Kidney capillary endothelial cell (primary cell): Measurements from ENCODE around the gene PDZK1.
"Not testable (repeated sequence)": the region's sequence is repeated elsewhere in the genome, so short reads cannot be mapped to it uniquely, and the experiment has no call there.

Experiments used
- DNase-seq: peaks from one replicate; pipeline ENCODE4 v3.0.0-alpha.2; 2018; ENCODE audit warnings: low spot score

PDZK1 gene

DNA sequence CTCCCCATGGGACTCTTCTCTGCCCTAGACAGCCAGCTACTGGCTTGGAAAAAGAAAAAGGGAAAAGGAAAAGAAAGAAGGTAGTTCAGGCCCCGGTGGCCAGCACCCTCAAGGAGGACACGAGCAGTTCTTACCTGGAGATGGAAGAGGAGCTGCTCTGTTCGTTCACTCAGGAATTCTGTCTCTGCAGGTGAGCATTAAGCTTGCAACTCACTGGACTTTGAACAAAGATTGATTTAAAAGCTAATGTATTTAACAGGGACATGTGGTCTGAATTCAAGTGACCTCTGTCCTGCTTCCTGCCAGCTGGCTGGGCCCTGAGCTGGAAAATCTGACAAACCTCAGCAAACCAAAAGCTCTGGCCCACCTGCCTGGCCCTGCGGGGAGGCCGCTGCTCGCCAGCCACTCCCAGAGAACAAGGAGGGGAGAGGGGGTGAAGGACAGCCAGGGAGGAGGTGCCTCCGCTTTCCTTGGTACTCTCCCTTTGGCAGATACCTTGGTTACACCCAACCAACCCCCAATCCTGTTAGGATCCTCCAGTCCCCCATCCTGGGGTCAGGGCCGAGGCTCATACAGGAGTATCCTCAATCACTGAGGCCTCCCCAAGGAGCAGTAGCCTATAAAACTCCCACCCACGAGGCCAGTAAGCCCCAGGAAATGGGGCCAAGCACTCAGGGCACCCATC is at the start of gene PDZK1:
Gene PDZK1, minus strand, starts transcription at position 186 of the 685 bp plus-strand sequence. CDS start 19,347 bp downstream, outside the sequence.
- DNase-seq, result no peak

DNA sequence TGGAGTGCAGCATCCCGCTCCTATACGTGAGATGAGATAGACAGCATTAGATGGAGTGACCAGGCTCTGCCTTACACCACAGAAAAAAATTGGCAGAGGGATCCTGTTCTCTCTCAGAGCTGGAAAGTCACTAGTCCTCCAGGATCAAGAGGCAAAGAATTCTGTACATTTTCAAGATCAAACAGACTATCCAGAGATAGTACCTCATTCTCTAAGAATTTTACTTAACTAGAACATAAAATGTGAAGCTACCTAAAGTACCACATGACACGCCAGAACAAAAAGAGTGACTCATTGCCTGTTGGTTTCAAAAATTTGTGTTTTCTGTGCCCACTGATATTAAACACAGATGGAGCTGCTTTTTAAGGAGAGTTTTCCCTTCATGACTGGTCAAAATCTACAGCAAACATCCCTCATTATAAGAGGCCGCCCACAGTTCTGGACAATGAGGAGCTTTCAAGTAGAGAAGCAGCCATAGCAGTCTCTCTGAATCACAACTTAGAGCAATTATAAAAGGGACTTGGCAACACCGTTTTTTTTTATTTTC is 44.4 kb upstream of the PDZK1 start:
- peak; percentile 36 for DNase-seq

DNA sequence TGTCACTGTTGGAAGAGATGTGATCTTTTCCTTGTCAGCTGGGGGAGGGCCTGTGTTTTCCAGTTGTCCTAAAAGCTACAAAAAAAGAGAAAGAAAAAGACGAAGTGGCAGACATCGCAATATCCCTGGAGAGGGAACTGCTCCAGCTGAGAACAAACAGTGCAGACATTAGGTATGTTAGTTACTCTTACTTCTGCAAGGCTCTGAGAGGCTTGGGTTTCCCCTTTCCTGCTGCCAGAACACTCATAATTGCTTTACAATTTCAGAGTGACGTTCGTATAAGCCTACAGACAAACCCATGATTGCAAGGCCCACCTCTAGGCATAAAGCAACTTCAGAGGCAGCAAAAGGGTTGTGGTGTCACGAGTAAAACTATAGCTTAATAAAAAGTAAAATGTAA is 43.3 kb upstream of the PDZK1 start:
- DNase-seq, result no peak

- DNase-seq, result no peak
Observed at GRCh38 chr1:145747398-145748247, 40.5 kb upstream of the PDZK1 start.

DNA sequence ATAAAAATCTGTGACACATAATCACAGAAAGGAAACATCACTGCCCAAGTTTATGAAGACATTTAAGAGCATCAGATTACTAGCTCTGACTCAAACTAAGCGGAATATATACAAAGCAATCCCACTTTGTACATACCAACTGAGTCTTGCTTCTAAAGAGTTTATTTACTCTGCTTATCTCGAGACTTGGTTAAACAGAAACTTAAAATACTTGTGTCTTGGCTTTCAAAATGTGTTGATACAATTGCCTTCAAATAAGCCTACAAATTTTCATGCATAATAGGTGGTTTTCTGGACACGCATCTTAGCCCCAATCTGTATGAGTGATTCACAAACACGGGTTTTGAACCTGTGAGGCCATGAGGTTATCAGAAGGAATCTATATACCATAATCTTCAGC is 33.1 kb upstream of the PDZK1 start:
- DNase-seq, result no peak

DNA sequence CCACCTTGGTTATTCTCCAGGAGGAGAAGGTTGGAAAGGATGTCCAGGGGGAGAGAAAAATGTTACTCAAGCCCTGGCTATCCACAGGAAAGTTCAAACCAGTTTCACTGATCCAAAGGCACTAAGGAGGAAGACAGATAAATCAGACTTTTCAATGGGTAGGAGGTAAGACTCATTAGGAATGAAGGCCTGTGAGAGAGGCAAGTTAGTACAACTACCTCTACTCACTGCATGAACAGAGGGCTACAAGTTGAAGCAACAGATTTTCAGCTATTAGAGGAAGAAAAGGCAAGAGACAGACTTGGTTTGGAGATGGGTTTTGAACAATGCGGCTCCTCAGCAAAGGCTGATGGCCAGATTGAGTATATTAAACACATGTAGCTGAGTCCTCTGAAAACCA is 29.0 kb upstream of the PDZK1 start:
- no peak for DNase-seq

DNA sequence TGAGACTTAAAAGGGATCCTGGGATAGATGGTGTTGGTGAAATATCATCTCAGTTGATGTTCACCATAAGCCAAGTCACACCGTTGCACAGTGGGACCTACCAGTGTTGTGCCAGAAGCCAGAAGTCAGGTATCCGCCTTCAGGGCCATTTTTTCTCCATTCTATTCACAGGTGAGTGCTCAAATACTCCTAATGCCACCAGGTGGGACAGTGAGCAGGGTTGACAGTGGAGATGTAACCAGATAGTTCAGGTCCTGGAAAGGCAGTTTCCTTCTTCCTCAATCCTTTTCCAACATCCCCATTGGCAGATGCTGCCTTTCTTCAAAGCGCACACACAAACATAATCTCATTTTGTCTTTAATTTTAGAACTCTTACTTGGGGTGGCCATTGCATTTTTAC is 23.7 kb upstream of the PDZK1 start:
- DNase-seq, result no peak

DNA sequence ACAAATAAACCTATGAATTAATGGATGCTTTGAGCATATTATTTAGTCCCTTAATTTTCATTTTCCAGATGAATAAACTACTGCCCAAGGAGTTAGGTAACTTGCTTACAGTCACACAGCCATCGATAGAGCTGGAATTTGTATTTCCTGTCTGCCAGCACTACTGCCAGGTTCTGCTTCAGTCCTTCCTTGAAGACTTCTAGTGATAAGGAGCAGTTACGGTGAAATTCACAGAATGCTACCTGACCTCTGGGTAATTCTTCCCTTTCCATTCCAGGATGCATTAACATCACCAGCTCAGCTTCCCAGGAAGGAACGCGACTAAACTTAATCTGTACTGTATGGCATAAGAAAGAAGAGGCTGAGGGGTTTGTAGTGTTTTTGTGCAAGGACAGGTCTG is 23.3 kb upstream of the PDZK1 start:
- DNase-seq, result no peak

DNA sequence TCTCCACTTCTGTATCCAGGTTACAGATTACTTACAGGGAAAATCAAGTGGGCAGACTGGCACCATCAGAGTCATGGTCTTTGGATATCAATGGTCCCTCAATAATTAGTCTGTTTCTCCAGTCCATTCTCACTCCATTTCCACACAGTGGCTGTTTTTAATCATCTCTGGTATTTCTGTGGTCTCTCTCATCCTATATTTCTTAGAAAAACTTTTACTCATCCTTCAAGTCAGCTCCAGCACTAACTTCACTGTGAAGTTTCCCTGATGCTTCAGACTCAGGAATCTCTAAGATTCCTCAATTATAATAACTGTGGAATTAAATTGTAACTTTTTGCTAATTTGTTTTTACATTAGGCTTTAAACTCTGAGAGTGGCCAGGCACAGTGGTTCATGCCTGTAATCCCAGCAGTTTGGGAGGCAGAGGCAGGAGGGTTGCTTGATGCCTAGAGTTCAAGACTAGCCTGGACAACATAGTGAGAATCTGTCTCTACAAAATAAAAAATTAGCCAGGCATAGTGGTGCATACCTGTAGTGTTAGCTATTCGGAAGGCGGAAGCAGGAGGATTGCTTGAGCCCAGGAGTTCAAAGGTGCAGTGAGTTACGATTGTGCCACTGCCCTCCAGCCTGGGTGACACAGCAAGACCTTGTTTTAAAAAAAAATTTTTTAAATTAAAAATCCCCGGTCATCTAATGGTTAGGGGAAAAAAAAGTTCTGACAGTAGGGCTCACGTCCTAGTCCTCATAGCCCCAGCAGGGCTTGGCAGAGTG is 22.7 kb upstream of the PDZK1 start:
- DNase-seq, result no peak

DNA sequence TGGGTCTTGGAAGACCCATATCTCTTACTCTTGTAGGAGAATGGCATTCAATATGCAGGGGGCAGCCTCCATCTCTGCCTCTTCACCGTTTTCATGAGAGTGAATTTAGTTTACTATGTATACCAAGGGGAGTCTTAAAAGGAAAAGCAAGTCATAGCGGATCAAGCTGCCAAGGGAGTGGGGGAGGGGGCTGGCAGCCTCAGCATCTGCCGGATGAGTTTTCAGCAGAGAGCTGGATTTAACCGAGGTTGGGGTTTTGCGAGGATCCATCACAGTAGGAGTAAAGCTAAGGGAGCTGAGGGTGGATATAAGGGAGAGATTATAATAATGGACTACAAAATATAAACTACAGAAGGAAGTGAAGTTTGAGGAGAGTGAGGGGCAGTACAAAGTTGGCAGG is 22.0 kb upstream of the PDZK1 start:
- no peak for DNase-seq

- not testable (repeated sequence) for DNase-seq
Observed at GRCh38 chr1:145726193-145726592, 19.0 kb upstream of the PDZK1 start.

- DNase-seq, result peak; percentile 48
Observed at GRCh38 chr1:145720878-145721671, 13.9 kb upstream of the PDZK1 start.

- DNase-seq, result peak; percentile 57
Observed at GRCh38 chr1:145720556-145720877, 13.3 kb upstream of the PDZK1 start.

- no peak for DNase-seq
Observed at GRCh38 chr1:145719230-145720079, 12.3 kb upstream of the PDZK1 start, which contains the start of gene CD160. Gene CD160 (plus strand): TSS chr1:145719499. CDS start chr1:145728328, 8,829 bp downstream.

DNA sequence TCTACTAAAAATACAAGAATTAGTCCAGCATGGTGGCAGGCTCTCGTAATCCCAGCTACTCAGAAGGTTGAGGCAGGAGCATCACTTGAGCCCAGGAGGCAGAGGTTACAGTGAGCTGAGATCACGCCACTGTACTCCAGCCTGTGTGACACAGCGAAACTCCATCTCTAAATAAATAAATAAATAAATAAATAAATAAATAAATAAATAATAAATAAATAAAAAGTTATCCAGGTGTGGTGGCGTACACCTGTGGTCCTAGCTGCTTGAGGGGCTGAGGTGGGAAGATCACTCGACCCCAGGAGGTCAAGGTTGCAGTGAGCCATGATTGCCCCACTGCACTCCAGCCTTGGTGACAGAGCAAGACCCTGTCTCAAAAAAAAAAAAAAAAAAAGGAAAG is 11.3 kb upstream of the PDZK1 start:
- DNase-seq, result not testable (repeated sequence)

DNA sequence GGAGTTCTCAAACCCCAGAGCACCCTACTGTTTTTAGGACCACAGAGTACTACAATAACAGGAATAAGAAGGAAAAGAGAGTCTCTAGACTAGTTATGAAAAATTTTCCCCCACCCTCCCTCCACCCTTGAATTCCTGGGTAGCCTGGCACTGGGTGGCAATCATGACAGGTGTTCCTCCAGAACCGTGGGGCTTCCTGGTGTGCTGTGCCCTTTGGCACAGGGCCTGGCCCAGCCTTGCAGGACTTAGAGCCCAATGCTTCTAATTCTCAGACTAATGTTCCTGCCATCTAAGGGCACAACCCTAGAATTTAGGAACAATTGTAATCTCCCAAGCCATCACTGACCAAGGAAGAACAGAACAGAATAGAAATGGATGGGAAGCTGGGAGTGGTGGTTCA is 10.7 kb upstream of the PDZK1 start:
- DNase-seq, result no peak

- no peak for DNase-seq
Observed at GRCh38 chr1:145716641-145717345, 9.6 kb upstream of the PDZK1 start.

GRCh38 chr1:145714524-145715111 is 7.5 kb upstream of the PDZK1 start:
- DNase-seq, result no peak

- no peak for DNase-seq
Observed at GRCh38 chr1:145711213-145711651, 4.1 kb upstream of the PDZK1 start.
